ENCODE measurements around the gene PCLO. TPM values are rescaled to one million over a fixed set of nuclear protein-coding genes. Genes with fewer than 3 reads are reported as not detected.

Gene PCLO
- total RNA-seq, 1 experiment from 2014 or later = 3.1 TPM

GRCh38 chr7:82932516-82932915, 230.2 kb downstream of the PCLO start:
- no peak overlapping the region for H2AK5ac ChIP-seq (ENCODE audit: insufficient read length, low read length)
- Mint-ChIP-seq H3K27ac (no peak overlapping the region), H3K4me3 (no peak overlapping the region), H3K27me3 (ENCODE audit: low read depth) (no peaks in the 10 kb centered on the region), H3K9me3 (no peaks in the 10 kb centered on the region), H3K36me3 (ENCODE audit: insufficient read depth in 1 of 3, low read depth in 3 of 3) (no peaks in the 10 kb centered on the region), H3K4me1 (no peaks in the 10 kb centered on the region)
- TF ChIP-seq, protein P1, sequence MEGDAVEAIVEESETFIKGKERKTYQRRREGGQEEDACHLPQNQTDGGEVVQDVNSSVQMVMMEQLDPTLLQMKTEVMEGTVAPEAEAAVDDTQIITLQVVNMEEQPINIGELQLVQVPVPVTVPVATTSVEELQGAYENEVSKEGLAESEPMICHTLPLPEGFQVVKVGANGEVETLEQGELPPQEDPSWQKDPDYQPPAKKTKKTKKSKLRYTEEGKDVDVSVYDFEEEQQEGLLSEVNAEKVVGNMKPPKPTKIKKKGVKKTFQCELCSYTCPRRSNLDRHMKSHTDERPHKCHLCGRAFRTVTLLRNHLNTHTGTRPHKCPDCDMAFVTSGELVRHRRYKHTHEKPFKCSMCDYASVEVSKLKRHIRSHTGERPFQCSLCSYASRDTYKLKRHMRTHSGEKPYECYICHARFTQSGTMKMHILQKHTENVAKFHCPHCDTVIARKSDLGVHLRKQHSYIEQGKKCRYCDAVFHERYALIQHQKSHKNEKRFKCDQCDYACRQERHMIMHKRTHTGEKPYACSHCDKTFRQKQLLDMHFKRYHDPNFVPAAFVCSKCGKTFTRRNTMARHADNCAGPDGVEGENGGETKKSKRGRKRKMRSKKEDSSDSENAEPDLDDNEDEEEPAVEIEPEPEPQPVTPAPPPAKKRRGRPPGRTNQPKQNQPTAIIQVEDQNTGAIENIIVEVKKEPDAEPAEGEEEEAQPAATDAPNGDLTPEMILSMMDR (conservative IDR thresholded peaks at IDR 0.05) = no peak
- no peak overlapping the region for H3K23ac ChIP-seq (ENCODE audit: insufficient read length, low read depth, low read length)
- H2AFZ ChIP-seq (ENCODE audit: low read length) = no peak overlapping the region
- H2BK15ac ChIP-seq (ENCODE audit: low read depth, low read length) = no peak overlapping the region
- no peak overlapping the region for H2BK20ac ChIP-seq (ENCODE audit: low read depth, low read length, poor library complexity, severe bottlenecking)
- H3T11ph ChIP-seq (ENCODE audit: low read length) = no peak overlapping the region
- no peak overlapping the region for H4K5ac ChIP-seq (ENCODE audit: insufficient read length, low read depth, low read length)
- no peaks in the 10 kb centered on the region for H3K27me3 ChIP-seq (ENCODE audit: insufficient read depth, low read length)
- H3K79me2 ChIP-seq (ENCODE audit: insufficient read depth, low read length) = no peaks in the 10 kb centered on the region
- H3K9ac ChIP-seq (ENCODE audit: extremely low read depth, insufficient read length, low read length) = no peak overlapping the region
- H4K8ac ChIP-seq (replicated peaks; ENCODE audit: insufficient read length, low read depth, low read length) = no peak overlapping the region
- 100% methylated on average over 1 of the region's 1 CpG for WGBS (ENCODE audit: extremely low coverage, insufficient read length, low lambda C conversion rate)
- H3K4me1 ChIP-seq (ENCODE audit: insufficient read depth, low read length) = no peaks in the 10 kb centered on the region
- no peak overlapping the region for H2BK12ac ChIP-seq (ENCODE audit: insufficient read length, low read depth, low read length)
- H3K14ac ChIP-seq (ENCODE audit: insufficient read depth, low read length) = no peak overlapping the region
- no peaks in the 10 kb centered on the region for H3K9me3 ChIP-seq (ENCODE audit: control insufficient read depth, low read depth, low read length)
- H3K23me2 ChIP-seq (ENCODE audit: insufficient read length, low read depth, low read length, poor library complexity, severe bottlenecking) = no peaks in the 10 kb centered on the region
- H3K79me1 ChIP-seq (ENCODE audit: insufficient read depth, low read depth, low read length, poor library complexity, severe bottlenecking) = no peaks in the 10 kb centered on the region
- H3K4me2 ChIP-seq (ENCODE audit: insufficient read depth, insufficient read length, low read length) = no peak overlapping the region
- H4K20me1 ChIP-seq (ENCODE audit: control insufficient read depth, insufficient read depth, insufficient read length) = no peaks in the 10 kb centered on the region
- no peak overlapping the region for H3K18ac ChIP-seq (ENCODE audit: insufficient read length, low read depth, low read length)
- no peak for DNase-seq
- no peak overlapping the region for H3K56ac ChIP-seq (ENCODE audit: insufficient read length, low read depth, low read length)
- no peak overlapping the region for H3K27ac ChIP-seq (ENCODE audit: insufficient read length, low read depth, low read length)
- no peak overlapping the region for H3K4ac ChIP-seq (ENCODE audit: low read depth, low read length)
- H4K91ac ChIP-seq (ENCODE audit: insufficient read length, low read depth, low read length) = no peak overlapping the region
- H2BK120ac ChIP-seq (ENCODE audit: low read depth, low read length, poor library complexity, severe bottlenecking) = no peak overlapping the region
- no peak overlapping the region for H2BK5ac ChIP-seq (ENCODE audit: insufficient read length, low read length)
